MM.1S (cell line): ENCODE results near the gene TMEM117.

Experiments used
- DNase-seq: peaks from one replicate; pipeline ENCODE4 v3.0.0-alpha.2; 2015
- H2AFZ ChIP-seq: fragments of 300-600 bp; sonication (generic); 2 replicates; pipeline ENCODE4 v1.6.0; 2016; ENCODE audit warnings: antibody characterized with exemption, low read length
- H3F3A ChIP-seq: fragments of 300-600 bp; sonication (generic); 2 replicates; pipeline ENCODE4 v1.6.1; 2016; ENCODE audit warnings: mild to moderate bottlenecking, antibody characterized with exemption, low read length, moderate library complexity, mixed read lengths; ENCODE audit not compliant: insufficient read depth
- H3K27ac ChIP-seq: fragments of 300-600 bp; sonication (generic); 2 replicates; pipeline ENCODE4 v1.5.1; 2016; ENCODE audit warnings: mild to moderate bottlenecking, low read length
- H3K27me3 ChIP-seq: fragments of 300-600 bp; sonication (generic); replicated peaks from 2 replicates; pipeline ENCODE4 v1.6.0; 2016; ENCODE audit warnings: low read length; ENCODE audit not compliant: insufficient read depth
- H3K36me3 ChIP-seq: fragments of 300-600 bp; sonication (generic); replicated peaks from 2 replicates; pipeline ENCODE4 v1.6.1; 2016; ENCODE audit warnings: mild to moderate bottlenecking, low read length, mixed read lengths; ENCODE audit not compliant: insufficient read depth
- H3K4me1 ChIP-seq: fragments of 300-600 bp; sonication (generic); 2 replicates; pipeline ENCODE4 v1.6.1; 2016; ENCODE audit warnings: low read length, mixed read lengths
- H3K4me2 ChIP-seq: fragments of 300-600 bp; sonication (generic); 2 replicates; pipeline ENCODE4 v1.6.0; 2016; ENCODE audit warnings: low read depth, low read length
- H3K4me3 ChIP-seq: fragments of 300-600 bp; sonication (generic); 2 replicates; pipeline ENCODE4 v1.5.1; 2016; ENCODE audit warnings: low read length, mixed read lengths
- H3K79me2 ChIP-seq: fragments of 300-600 bp; sonication (generic); 2 replicates; pipeline ENCODE4 v1.6.1; 2016; ENCODE audit warnings: mixed run types, low read length, mixed read lengths
- H3K9ac ChIP-seq: fragments of 300-600 bp; sonication (generic); 2 replicates; pipeline ENCODE4 v1.6.1; 2016; ENCODE audit warnings: low read length, mixed read lengths
- H3K9me2 ChIP-seq: fragments of 300-600 bp; sonication (generic); replicated peaks from 2 replicates; pipeline ENCODE4 v1.6.1; 2016; ENCODE audit warnings: mild to moderate bottlenecking, low read length, mixed read lengths; ENCODE audit not compliant: insufficient read depth
- H3K9me3 ChIP-seq: fragments of 300-600 bp; sonication (generic); replicated peaks from 2 replicates; pipeline ENCODE4 v1.6.1; 2016; ENCODE audit warnings: mild to moderate bottlenecking, low read length, mixed read lengths; ENCODE audit not compliant: insufficient read depth
- H4K20me1 ChIP-seq: fragments of 300-600 bp; sonication (generic); 2 replicates; pipeline ENCODE4 v1.6.1; 2016; ENCODE audit warnings: mild to moderate bottlenecking, low read length, moderate library complexity, mixed read lengths; ENCODE audit not compliant: insufficient read depth
- EZH2 ChIP-seq: fragments of 300-600 bp; sonication (generic); optimal IDR thresholded peaks from 2 replicates; pipeline ENCODE3; 2017; ENCODE audit warnings: low read depth, mild to moderate bottlenecking, antibody characterized with exemption, low read length, mixed read lengths
- EZH2phosphoT487 ChIP-seq: fragments of 300-600 bp; sonication (generic); IDR thresholded peaks from 2 replicates; pipeline ENCODE4 v1.6.1; 2018; ENCODE audit warnings: antibody characterized with exemption, low read length
- TF ChIP-seq, protein P1 (sequence below): fragments of 300-600 bp; sonication (generic); IDR thresholded peaks from 2 replicates; pipeline ENCODE4 v1.5.1; 2016; ENCODE audit warnings: antibody characterized with exemption, low read length, mixed read lengths

TMEM117 gene

DNA sequence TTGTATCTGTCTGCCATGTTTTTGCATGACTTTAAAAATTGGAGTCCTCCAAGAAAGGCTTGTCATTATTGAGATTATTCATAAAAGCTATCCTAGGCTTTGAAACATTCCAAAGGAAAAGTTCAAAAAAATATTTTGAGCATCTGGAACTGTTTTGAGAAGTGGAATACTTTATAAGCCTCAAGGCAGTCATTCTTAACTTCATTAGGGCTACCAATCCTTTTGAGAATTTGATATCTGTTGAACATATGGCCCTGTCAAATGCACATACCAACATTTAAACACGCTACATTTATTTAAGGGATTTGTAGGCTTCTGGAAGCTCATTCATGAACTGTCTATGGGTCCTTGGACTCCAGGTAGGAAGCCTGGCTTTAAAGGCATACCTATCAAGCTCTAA lies 77.0 kb downstream of the TMEM117 start:
- Histone ChIP-seq H3K79me2 (no peaks in the 10 kb centered on the region), H2AFZ (no peak overlapping the region), H3K36me3 (no peaks in the 10 kb centered on the region), H3K9me2 (no peaks in the 10 kb centered on the region), H3K4me1 (no peaks in the 10 kb centered on the region), H3K4me2 (no peak overlapping the region), H3K27ac (no peak overlapping the region), H3K9ac (no peak overlapping the region), H3K4me3 (no peak overlapping the region), H4K20me1 (no peaks in the 10 kb centered on the region), H3F3A (no peaks in the 10 kb centered on the region), H3K27me3 (no peaks in the 10 kb centered on the region), H3K9me3 (no peaks in the 10 kb centered on the region)
- no peak for TF ChIP-seq EZH2
- TF ChIP-seq EZH2phosphoT487 = no peak
- TF ChIP-seq, protein P1, sequence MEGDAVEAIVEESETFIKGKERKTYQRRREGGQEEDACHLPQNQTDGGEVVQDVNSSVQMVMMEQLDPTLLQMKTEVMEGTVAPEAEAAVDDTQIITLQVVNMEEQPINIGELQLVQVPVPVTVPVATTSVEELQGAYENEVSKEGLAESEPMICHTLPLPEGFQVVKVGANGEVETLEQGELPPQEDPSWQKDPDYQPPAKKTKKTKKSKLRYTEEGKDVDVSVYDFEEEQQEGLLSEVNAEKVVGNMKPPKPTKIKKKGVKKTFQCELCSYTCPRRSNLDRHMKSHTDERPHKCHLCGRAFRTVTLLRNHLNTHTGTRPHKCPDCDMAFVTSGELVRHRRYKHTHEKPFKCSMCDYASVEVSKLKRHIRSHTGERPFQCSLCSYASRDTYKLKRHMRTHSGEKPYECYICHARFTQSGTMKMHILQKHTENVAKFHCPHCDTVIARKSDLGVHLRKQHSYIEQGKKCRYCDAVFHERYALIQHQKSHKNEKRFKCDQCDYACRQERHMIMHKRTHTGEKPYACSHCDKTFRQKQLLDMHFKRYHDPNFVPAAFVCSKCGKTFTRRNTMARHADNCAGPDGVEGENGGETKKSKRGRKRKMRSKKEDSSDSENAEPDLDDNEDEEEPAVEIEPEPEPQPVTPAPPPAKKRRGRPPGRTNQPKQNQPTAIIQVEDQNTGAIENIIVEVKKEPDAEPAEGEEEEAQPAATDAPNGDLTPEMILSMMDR = no peak
- no peak for DNase-seq

DNA sequence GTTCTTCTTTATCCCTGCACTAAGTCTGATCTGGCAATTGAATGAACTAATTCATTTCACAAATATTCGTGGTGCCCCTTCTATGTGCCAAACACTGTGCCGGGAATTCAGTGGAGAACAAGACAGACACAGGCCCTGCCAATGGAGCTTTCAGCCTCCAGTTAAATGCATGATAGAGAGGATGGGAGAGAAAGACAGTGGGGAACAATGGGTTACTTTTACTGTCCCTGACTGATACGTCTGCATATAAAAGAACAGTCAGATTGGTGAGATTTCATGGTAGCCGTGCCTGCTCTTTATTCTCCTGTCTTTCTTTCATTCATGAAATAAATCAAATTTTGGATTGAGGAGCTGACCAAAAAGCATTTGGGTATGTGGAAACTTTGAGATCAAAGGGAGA lies 78.5 kb downstream of the TMEM117 start:
- Histone ChIP-seq H3K27me3 (no peaks in the 10 kb centered on the region), H3K9me2 (no peaks in the 10 kb centered on the region), H3K36me3 (no peaks in the 10 kb centered on the region), H3K4me1 (no peaks in the 10 kb centered on the region), H4K20me1 (no peaks in the 10 kb centered on the region), H2AFZ (no peak overlapping the region), H3F3A (no peaks in the 10 kb centered on the region), H3K4me2 (no peak overlapping the region), H3K9ac (no peak overlapping the region), H3K4me3 (no peak overlapping the region), H3K27ac (no peak overlapping the region), H3K79me2 (no peaks in the 10 kb centered on the region), H3K9me3 (no peaks in the 10 kb centered on the region)
- DNase-seq = no peak
- TF ChIP-seq EZH2phosphoT487 = no peak
- TF ChIP-seq, protein P1 = no peak
- TF ChIP-seq EZH2 = no peak

DNA sequence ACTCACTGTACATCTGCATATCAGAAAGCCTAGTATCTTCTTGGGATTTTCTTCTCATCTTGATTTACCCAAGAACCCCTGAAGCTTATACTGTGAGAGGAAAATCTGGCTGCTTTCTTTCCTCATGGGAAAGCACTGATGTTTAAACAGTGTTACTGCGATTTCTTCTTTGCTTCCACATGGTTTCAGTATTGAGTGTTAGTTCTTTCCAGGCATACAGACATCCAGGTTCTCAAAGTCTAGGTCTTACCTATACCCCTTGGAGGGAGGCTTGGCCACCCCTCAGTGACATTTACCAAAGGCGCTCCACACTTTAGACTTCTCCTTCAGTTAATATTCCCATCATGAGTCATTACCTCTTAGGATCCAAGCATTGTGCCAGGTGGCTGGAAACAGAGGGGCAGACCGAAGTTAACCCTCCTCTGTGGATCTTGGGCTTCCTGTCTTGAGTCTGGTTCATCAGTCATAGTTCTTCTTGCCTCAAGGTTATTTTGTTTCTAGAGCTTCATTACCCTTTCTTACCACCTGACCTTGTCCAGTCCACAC lies 79.1 kb downstream of the TMEM117 start:
- no peaks in the 10 kb centered on the region for H3K9me2 ChIP-seq
- H3K27ac ChIP-seq = no peak overlapping the region
- H2AFZ ChIP-seq = no peak overlapping the region
- no peaks in the 10 kb centered on the region for H3F3A ChIP-seq
- H4K20me1 ChIP-seq = no peaks in the 10 kb centered on the region
- H3K36me3 ChIP-seq = no peaks in the 10 kb centered on the region
- H3K27me3 ChIP-seq = no peaks in the 10 kb centered on the region
- no peak overlapping the region for H3K4me3 ChIP-seq
- H3K9me3 ChIP-seq = no peaks in the 10 kb centered on the region
- H3K79me2 ChIP-seq = no peaks in the 10 kb centered on the region
- TF ChIP-seq, protein P1 = 0 out of 2 replicates have a peak, but pooled peaks have one; percentile 6
- no peak for TF ChIP-seq EZH2
- H3K4me1 ChIP-seq = no peaks in the 10 kb centered on the region
- no peak overlapping the region for H3K4me2 ChIP-seq
- no peak overlapping the region for H3K9ac ChIP-seq
- DNase-seq = no peak
